ENCODE results near the gene PAQR7.

DNA sequence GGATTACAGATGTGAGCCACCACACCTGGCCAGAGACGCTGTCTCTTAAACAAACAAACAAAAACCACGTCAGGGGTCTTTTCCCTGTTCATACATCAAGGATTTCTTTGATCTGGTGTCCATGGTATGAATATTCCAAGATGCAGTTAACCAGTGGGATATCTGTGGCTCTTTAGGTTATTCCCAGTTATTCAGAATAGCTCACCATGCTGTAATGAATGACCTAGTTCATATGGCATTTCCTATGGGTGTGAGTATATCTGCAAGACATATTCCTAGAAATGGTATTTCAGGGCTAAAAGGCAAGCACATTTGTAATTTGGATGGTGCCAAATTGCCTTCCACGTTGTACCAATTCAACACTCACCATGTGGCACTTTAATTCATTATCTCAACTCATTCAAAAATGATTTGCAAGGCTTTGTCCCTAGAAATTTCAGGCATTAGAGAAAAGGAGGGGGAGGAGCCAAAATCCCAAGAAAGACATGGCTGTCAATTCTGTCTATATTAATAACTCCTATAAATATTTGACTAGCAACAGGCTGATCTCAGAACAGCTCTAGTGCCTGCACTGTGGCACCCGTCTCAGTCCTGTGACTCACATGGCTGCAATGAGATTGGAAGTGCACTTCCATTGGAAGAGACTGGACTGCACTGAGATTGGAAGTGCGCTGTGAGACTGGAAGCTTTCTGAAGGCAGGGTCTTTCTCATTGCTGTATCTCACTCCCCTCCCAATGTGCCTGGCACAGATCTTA lies 36.7 kb upstream of the PAQR7 start:
- TF ChIP-seq, protein P1, sequence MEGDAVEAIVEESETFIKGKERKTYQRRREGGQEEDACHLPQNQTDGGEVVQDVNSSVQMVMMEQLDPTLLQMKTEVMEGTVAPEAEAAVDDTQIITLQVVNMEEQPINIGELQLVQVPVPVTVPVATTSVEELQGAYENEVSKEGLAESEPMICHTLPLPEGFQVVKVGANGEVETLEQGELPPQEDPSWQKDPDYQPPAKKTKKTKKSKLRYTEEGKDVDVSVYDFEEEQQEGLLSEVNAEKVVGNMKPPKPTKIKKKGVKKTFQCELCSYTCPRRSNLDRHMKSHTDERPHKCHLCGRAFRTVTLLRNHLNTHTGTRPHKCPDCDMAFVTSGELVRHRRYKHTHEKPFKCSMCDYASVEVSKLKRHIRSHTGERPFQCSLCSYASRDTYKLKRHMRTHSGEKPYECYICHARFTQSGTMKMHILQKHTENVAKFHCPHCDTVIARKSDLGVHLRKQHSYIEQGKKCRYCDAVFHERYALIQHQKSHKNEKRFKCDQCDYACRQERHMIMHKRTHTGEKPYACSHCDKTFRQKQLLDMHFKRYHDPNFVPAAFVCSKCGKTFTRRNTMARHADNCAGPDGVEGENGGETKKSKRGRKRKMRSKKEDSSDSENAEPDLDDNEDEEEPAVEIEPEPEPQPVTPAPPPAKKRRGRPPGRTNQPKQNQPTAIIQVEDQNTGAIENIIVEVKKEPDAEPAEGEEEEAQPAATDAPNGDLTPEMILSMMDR (IDR thresholded peaks at IDR 0.05; ENCODE audit: low read depth, low read length) = no peak
- no peak for TF ChIP-seq EZH2phosphoT487 (IDR thresholded peaks at IDR 0.05; ENCODE audit: low read depth)
